Left kidney (tissue), 2 donors: Measurements from ENCODE around the gene SDK2. TPM values are rescaled to one million over a fixed set of nuclear protein-coding genes. Genes with fewer than 3 reads are reported as not detected.

Source experiments
- DNase-seq: peaks from one replicate; pipeline ENCODE4 v3.0.0-alpha.2; 2013
- polyA plus RNA-seq: library from polyadenylated mRNA; unstranded; fragments of 120-200 nt; gene quantifications from one replicate; pipeline ENCODE4 v1.2.1, GENCODE V29; 2013; ENCODE audit not compliant: insufficient read length

SDK2 gene
- polyA plus RNA-seq, 1 donor, result 9.3 TPM

DNA sequence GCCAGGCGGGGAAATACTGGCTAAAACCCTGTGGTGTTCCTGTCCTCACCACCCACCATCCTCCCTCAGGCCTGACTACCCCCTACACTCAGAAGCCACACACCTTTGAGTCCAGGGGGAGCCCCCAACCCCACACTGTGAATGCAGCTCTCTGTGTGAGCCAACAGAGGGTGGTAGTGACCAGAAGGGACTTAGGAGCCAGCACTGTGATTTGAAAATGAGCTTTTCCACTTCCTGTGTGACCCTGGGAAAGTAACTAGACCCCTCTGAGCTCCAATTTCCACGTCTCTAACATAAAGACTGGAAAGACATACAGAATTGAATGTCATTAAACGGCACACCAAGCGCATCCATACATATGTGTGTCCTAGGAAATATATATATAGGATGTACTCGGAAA lies 58.7 kb downstream of the SDK2 start:
- no peak for DNase-seq

DNA sequence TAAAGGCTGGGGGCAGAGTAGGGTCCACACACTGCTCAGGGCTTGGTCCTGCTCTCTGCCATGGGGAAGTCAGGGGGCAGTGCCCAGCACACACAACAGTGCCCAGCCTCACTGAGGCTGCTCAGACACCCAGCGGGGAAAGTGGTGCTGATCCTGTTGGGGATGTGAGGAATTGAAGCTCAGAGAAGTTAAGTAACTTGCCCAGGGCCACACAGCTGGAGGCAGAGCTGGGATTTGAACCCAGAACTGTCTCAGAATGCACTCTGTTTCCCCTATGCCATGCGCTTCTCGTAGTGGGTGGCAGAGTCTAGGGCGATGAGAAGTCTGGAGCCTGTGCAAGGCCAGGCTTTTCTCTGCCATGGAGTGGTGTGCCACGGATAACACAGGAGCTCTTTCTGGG lies 59.3 kb downstream of the SDK2 start:
- DNase-seq, result no peak

DNA sequence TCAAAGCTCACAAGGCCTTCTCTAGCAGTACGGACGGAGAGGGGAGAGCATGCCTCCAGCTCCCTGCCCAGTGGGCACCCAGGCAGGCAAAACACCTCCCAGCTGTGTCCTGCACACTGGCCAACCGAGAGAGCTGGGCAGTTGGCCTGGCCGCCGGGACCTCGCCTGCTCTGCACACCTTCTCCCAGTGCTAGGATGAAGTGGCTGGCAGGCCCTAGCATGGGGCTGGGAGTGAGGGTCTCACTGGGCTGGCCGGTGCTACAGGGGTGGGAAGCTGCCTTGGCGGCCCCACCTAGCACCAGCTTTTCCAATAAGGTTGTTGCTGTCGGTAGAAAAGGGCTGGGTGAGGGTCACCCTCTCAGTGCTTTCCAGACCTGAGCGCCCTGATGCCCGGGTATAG lies 60.2 kb downstream of the SDK2 start:
- no peak for DNase-seq

DNA sequence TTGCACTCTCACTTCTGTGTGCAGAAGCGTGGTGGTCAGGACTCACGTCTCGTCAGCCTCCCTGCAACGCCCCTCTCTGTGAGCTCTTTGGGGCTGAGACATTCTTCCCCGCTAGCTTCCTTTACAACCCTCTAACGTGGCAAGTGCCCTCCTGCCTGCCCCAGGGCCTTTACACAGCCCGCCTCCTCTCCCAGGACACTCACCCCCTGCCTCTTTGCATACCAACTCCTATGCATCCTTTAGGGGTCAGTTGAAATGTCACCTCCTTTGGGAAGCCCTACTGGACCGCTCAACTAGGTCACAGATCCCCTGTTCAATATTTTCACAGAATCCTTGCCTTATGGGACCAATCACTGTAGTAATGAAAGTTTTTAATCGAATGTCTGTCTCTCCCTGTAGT lies 61.4 kb downstream of the SDK2 start:
- no peak for DNase-seq

GRCh38 chr17:73582359-73582758 lies 61.9 kb downstream of the SDK2 start:
- no peak for DNase-seq

DNA sequence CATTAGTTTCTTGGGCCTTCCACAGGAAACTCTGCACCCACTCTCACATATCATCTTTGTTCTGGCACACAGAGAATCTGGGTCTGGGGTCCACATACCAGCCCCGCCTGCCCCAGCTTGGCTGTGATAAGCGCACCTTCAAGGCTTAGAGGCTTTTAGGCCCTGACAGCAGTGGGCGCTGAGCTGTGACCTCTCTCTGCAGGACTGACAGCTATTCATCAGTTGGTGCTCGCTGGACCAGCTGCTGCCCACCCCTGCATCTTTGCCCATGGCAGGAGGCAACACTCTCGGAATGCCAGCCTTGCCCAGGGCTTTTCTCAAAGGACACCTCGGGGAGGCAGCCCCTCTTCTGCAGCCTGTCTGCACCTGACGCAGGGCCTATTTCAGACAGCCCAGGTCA lies 62.9 kb downstream of the SDK2 start:
- DNase-seq, result no peak

GRCh38 chr17:73580073-73580710 lies 64.1 kb downstream of the SDK2 start:
- no peak for DNase-seq

GRCh38 chr17:73576556-73577098 lies 67.6 kb downstream of the SDK2 start:
- no peak for DNase-seq

GRCh38 chr17:73575470-73576221 lies 68.6 kb downstream of the SDK2 start:
- no peak for DNase-seq

GRCh38 chr17:73571511-73572130 lies 72.6 kb downstream of the SDK2 start:
- DNase-seq, result no peak

GRCh38 chr17:73569762-73570319 lies 74.4 kb downstream of the SDK2 start:
- no peak for DNase-seq

DNA sequence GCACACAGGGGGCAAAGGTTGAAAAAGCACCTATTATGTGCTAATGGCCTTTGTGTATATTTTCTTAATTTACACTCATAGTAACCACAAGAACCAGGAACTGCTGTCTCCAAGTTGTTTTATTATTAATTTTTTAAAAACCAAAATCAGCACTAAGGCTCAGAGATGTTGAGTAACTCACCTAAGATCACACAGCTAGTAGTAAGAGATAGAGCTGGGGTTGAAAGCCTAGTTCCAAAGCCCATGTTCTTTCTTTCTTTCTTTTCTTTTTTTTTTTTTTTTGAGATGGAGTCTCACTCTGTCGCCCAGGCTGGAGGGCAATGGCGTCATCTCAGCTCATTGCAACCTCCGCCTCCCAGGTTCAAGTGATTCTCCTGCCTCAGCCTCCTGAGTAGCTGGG lies 75.3 kb downstream of the SDK2 start:
- no peak for DNase-seq

DNA sequence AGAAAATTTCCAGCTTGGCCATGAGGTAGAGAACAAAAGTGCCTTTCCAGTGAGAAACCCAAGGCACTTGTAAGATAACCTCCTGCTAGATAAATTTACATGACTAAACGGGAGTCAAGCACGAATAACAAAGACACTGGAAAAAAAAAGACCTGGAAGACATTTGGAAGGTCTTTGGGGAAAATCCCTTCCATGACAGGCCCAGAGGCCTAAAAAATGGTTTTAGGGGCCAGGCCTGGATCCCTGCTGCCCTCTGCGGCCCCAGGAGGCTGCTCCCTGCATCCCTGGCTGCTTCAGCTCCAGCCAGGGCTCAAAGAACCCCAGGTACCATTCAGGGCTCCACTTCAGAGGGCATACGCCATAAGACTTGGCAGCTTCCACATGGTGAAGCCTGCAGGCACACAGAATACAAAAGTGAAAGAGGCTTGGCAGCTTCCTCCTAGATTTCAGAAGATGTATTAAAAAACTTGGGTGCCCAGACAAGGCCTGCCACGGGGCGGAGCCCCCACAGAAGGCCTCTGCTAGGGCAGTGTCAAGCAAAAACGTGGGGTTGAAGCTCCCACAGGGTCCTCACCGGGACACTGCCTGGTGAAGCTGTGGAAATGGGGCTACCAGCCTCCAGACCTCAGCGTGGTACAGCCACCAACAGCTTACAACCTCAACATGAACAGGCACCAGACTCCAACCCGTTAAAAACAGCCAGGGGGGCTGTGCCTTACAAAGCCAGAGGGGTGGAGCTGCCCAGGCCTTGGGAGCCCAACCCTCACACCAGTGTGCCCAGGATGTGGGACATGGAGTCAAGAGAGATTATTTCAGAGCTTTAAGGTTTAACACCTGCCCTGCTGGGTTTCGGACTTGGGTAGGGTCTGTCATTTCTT lies 77.1 kb downstream of the SDK2 start:
- DNase-seq, result no peak

- DNase-seq, result no peak
Measured at GRCh38 chr17:73564843-73565242, 79.4 kb downstream of the SDK2 start.

DNA sequence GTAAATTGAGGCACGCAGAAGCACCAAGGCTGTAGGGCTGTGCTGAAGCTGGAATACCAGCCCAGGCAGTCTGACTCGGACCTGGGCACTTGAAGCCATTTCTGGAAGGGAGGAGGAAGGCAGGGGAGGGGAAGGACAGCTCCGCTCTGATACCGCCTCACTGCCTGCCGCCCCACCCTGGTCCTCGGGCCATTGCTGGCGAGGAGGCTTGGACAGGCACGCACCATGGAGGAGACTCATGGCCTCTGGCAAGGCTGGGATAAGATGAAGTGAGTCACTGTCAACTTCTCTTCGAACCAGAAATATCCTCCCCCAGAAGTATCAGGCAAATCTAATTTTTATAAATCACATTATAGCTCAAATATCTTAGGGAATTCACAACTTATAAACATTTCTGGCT lies 81.3 kb downstream of the SDK2 start:
- no peak for DNase-seq

DNA sequence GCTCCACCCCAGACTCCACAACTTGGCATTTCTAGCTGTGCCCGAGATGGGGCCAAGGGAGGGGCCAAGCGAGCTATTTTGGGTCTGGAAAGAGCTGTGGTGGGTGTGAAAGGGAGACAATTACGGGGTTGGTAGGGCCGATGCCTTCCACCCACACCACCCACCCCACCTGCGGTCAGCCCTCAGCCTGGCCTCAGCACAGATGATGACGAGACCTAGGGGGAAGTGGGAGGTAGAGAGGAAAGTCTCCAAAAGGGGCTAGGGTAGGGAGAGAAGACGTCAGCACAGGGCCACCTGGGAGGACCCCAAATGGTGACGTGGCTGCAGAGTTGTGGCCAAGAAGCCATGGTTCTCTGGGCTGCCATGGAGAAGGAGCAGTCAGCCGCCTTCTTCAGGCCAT lies 83.1 kb downstream of the SDK2 start:
- DNase-seq, result no peak

DNA sequence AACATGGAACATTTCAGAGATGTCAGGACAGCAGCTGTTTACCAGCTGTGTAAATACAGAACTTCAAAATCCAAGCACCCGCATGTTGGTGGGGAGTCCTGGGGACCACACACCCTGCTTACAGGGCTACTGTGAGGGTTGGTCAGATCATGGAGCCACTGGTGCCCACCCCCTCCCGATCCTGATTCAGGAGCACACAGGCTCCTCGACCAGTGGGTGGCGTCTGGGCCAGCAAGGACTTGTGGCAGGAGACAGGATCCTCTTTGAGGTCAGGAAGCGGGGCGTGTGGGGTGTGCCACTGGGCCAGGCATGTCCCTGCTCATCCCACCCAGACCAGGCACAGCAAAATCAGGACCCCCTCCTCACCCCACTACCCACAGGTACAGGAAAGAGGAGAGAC lies 83.6 kb downstream of the SDK2 start:
- DNase-seq, result no peak

- DNase-seq, result no peak
Measured at GRCh38 chr17:73559532-73559931, 84.7 kb downstream of the SDK2 start.

- no peak for DNase-seq
Measured at GRCh38 chr17:73555199-73555960, 88.9 kb downstream of the SDK2 start.

GRCh38 chr17:73554498-73554897 lies 89.7 kb downstream of the SDK2 start:
- no peak for DNase-seq

DNA sequence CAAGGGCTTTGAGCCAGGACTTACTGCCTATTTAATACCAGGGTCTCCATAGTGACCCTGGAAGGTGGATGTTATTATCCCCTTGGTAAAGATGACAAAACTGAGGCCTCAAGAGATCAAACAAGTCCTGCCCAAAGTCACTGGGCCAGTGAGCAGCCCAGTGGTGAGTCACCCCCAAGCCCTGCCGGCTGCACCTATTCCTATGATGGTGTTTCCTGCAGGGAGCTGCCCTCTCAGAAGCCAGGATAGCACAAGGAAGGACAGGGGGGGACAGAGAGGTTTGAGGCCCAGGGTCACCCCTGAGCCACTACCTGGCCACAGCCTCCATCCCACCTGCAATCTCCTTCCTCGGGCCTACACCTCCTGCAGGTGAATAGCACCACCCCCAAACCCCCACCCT lies 90.9 kb downstream of the SDK2 start:
- DNase-seq, result no peak
